ENCODE measurements around the gene ANKRD40CL. TPM values are rescaled to one million over a fixed set of nuclear protein-coding genes. Genes with fewer than 3 reads are reported as not detected.

ANKRD40CL gene
- total RNA-seq, 1 experiment from 2014 or later = not detected

GRCh38 chr17:50754521-50754920 is 12.8 kb downstream of the ANKRD40CL start:
- Histone ChIP-seq H3K27ac (ENCODE audit: low read length) (no peak overlapping the region), H3K27me3 (ENCODE audit: control insufficient read depth, insufficient read depth, low read length) (no peaks in the 10 kb centered on the region), H3K9me3 (ENCODE audit: control insufficient read depth, insufficient read depth, low read depth, low read length) (no peaks in the 10 kb centered on the region), H3K36me3 (ENCODE audit: control insufficient read depth, insufficient read depth, low read length) (peaks cover 58% of the 10 kb centered on the region), H3K4me3 (ENCODE audit: low read depth in 2 of 2, low read length in 2 of 2) (no peak overlapping the region), H3K4me1 (ENCODE audit: control insufficient read depth, insufficient read depth, low read length) (no peaks in the 10 kb centered on the region)
- ATAC-seq (no peak), DNase-seq (ENCODE audit: low read depth, low spot score) (no peak)
- POLR2A ChIA-PET = no interaction called here
- intact Hi-C loops (cut with micrococcal nuclease; ENCODE audit: unreplicated experiment) = no loop called here
- TF ChIP-seq CTCF (IDR thresholded peaks at IDR 0.05) (no peak), SIN3A (IDR thresholded peaks at IDR 0.05; ENCODE audit: borderline replicate concordance, insufficient read depth, low read depth, low read length) (no peak), TCF7L2 (IDR thresholded peaks at IDR 0.05; ENCODE audit: low read depth, low read length) (no peak), POLR2AphosphoS5 (IDR thresholded peaks at IDR 0.05; ENCODE audit: low read depth, low read length) (no peak), REST (IDR thresholded peaks at IDR 0.05; ENCODE audit: insufficient read depth in 1 of 2, low read depth in 2 of 2, low read length in 1 of 2) (no peak)
- CTCF ChIA-PET = no interaction called here
- in situ Hi-C loops (cut with HindIII; ENCODE audit: low pct_unique_long_range_greater_than_20kb, low sequenced_read_pairs) = no loop called here
- BruUV-seq (replicated peaks) = no TSS peak

- POLR2A ChIA-PET = no interaction called here
- peaks cover 81% of the 10 kb centered on the region for H3K36me3 ChIP-seq (ENCODE audit: control insufficient read depth, insufficient read depth, low read length)
- no peak for ATAC-seq
Observed at GRCh38 chr17:50749245-50749644, 18.1 kb downstream of the ANKRD40CL start.

More at GRCh38 chr17:50749245-50749644, 18.1 kb downstream of the ANKRD40CL start:
- H3K27me3 ChIP-seq (ENCODE audit: control insufficient read depth, insufficient read depth, low read length) = no peaks in the 10 kb centered on the region
- no peak overlapping the region for H3K4me3 ChIP-seq (ENCODE audit: low read depth in 2 of 2, low read length in 2 of 2)
- H3K9me3 ChIP-seq (ENCODE audit: control insufficient read depth, insufficient read depth, low read depth, low read length) = no peaks in the 10 kb centered on the region
- in situ Hi-C loops (cut with HindIII; ENCODE audit: low pct_unique_long_range_greater_than_20kb, low sequenced_read_pairs) = no loop called here
- no peak overlapping the region for H3K27ac ChIP-seq (ENCODE audit: low read length)
- intact Hi-C loops (cut with micrococcal nuclease; ENCODE audit: unreplicated experiment) = no loop called here
- TF ChIP-seq POLR2AphosphoS5 (IDR thresholded peaks at IDR 0.05; ENCODE audit: low read depth, low read length) (no peak), REST (IDR thresholded peaks at IDR 0.05; ENCODE audit: insufficient read depth in 1 of 2, low read depth in 2 of 2, low read length in 1 of 2) (no peak), CTCF (IDR thresholded peaks at IDR 0.05) (no peak), TCF7L2 (IDR thresholded peaks at IDR 0.05; ENCODE audit: low read depth, low read length) (no peak), SIN3A (IDR thresholded peaks at IDR 0.05; ENCODE audit: borderline replicate concordance, insufficient read depth, low read depth, low read length) (no peak)
- no peak for DNase-seq (ENCODE audit: low read depth, low spot score)
- BruUV-seq (replicated peaks) = no TSS peak
- no peaks in the 10 kb centered on the region for H3K4me1 ChIP-seq (ENCODE audit: control insufficient read depth, insufficient read depth, low read length)
- CTCF ChIA-PET = no interaction called here

Measured in Panc1 (cell line).